ENCODE data around the gene TTC1. TPM values are rescaled to one million over a fixed set of nuclear protein-coding genes. Genes with fewer than 3 reads are reported as not detected.

Gene TTC1
- total RNA-seq, 4 donors from 2014 or later = 39.3 to 62.9 (median 58.9) TPM

GRCh38 chr5:160020964-160021363 lies 12.0 kb downstream of the TTC1 start:
- H3K4me3 ChIP-seq = no peak overlapping the region
- no peaks in the 10 kb centered on the region for H3K9me3 ChIP-seq
- peaks cover 0 to 62% of the 10 kb centered on the region in 2 donors for H3K36me3 ChIP-seq
- H3K27me3 ChIP-seq = no peaks in the 10 kb centered on the region
- TF ChIP-seq EP300 (IDR thresholded peaks at IDR 0.05) (no peak), POLR2AphosphoS5 (IDR thresholded peaks at IDR 0.05) (no peak), POLR2A (IDR thresholded peaks at IDR 0.05) (no peak)
- TF ChIP-seq, protein P1, sequence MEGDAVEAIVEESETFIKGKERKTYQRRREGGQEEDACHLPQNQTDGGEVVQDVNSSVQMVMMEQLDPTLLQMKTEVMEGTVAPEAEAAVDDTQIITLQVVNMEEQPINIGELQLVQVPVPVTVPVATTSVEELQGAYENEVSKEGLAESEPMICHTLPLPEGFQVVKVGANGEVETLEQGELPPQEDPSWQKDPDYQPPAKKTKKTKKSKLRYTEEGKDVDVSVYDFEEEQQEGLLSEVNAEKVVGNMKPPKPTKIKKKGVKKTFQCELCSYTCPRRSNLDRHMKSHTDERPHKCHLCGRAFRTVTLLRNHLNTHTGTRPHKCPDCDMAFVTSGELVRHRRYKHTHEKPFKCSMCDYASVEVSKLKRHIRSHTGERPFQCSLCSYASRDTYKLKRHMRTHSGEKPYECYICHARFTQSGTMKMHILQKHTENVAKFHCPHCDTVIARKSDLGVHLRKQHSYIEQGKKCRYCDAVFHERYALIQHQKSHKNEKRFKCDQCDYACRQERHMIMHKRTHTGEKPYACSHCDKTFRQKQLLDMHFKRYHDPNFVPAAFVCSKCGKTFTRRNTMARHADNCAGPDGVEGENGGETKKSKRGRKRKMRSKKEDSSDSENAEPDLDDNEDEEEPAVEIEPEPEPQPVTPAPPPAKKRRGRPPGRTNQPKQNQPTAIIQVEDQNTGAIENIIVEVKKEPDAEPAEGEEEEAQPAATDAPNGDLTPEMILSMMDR (IDR thresholded peaks at IDR 0.05) = no peak
- ATAC-seq = no peak
- H3K4me1 ChIP-seq = peaks cover 4 to 30% (median 9%) of the 10 kb centered on the region in 3 donors
- H3K27ac ChIP-seq = peak overlapping the region in 2 of 4 donors; percentile 22 to 33
- 25 to 55% methylated on average over 2 to 4 of the region's 4 CpGs for WGBS, 2 donors (ENCODE audit: low coverage in 1 of 2)

DNA sequence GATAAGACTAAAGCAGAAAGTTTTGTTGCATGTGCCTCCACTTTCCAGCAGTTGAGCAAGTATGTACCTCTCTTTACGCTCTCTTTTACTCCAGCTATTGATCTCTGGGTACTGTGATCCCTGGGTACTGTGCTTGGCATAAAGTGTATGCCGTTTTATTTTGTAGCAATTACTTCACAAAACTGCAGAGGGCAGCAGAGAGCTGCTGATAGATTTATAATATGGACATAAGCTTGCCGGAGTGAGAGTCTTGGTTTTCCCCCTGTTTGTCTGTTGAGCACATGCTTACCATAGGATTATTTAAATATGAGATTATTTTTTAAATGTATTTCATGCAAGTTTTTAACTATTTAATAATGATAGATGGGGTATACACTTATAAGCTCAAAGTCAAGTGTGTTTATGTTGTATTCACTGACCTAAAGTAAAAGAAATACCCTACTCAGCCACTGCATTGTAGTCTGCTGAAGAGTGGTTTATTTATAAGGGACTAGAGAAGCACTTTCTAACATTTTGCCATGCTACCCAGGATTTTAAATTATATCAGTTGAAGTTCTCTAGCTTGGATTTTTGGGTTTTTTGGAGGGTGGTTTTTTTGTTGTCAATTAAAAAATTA lies 13.0 kb downstream of the TTC1 start:
- TF ChIP-seq, protein P1 (IDR thresholded peaks at IDR 0.05) = peak; percentile 79 to 87 (median 81)
- no peak for TF ChIP-seq EP300 (IDR thresholded peaks at IDR 0.05)
- WGBS, 2 donors (ENCODE audit: low coverage in 1 of 2) = 0 to 10% methylated on average over 2 to 3 of the region's 3 CpGs
- H3K4me3 ChIP-seq = no peak overlapping the region
- H3K36me3 ChIP-seq = peaks cover 0 to 55% of the 10 kb centered on the region in 2 donors
- H3K4me1 ChIP-seq = peaks cover 4 to 30% (median 9%) of the 10 kb centered on the region in 3 donors
- H3K27ac ChIP-seq = no peak overlapping the region
- ATAC-seq = peak; percentile 70
- H3K9me3 ChIP-seq = no peaks in the 10 kb centered on the region
- no peaks in the 10 kb centered on the region for H3K27me3 ChIP-seq

DNA sequence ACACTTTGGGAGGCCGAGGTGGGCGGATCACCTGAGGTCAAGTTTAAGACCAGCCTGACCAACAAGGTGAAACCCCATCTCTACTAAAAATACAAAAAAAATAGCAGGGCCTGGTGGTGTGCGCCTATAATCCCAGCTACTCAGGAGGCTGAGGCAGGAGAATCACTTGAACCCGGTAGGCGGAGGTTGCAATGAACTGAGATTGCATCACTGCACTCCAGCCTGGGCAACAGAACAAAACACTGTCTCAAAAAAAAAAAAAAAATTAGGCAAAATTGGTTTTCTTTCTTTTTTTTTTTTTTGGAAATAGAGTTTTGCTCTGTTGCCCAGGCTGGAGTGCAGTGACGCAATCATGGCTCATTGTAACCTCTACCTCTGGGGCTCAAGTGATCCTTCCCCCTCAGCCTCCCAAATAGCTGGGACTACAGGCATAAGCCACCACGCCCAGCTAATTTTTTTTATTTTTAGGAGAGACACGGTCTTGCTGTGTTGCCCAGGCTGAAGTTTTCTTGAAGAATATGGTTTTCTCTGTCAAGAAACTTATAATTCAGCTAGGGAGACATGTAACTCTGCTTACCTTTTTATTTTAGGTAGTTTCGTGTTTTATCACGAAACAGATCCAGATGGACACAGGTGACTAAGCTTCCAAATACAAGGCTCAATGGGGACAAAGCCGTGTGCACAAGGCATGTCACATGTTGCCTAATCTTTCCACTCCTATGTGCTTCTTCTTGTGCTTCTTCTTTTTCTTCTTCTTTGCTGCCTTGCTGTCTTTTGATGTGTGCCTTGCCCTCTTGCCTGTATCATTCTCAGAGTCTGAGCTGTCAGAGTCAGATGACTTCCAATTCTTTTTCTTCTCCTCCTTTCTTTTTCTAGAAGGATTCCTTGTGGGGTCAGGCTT lies 14.3 kb downstream of the TTC1 start:
- WGBS, 2 donors (ENCODE audit: low coverage in 1 of 2) = 82 to 91% methylated on average over 9 to 11 of the region's 11 CpGs
- no peak for ATAC-seq
- TF ChIP-seq POLR2A (IDR thresholded peaks at IDR 0.05) = no peak
- TF ChIP-seq, protein P1 (IDR thresholded peaks at IDR 0.05) = no peak
- no peak for TF ChIP-seq POLR2AphosphoS5 (IDR thresholded peaks at IDR 0.05)
- TF ChIP-seq EP300 (IDR thresholded peaks at IDR 0.05) = no peak
- Histone ChIP-seq H3K36me3 (peaks cover 0 to 47% of the 10 kb centered on the region in 2 donors), H3K9me3 (no peaks in the 10 kb centered on the region), H3K27ac (peak overlapping the region in 1 of 4 donors; percentile 34), H3K27me3 (no peaks in the 10 kb centered on the region), H3K4me3 (no peak overlapping the region), H3K4me1 (peaks cover 4 to 30% (median 9%) of the 10 kb centered on the region in 3 donors)

GRCh38 chr5:160023908-160024630 lies 15.1 kb downstream of the TTC1 start:
- no peaks in the 10 kb centered on the region for H3K9me3 ChIP-seq
- TF ChIP-seq, protein P1 (IDR thresholded peaks at IDR 0.05) = no peak
- TF ChIP-seq POLR2A (IDR thresholded peaks at IDR 0.05) (no peak), EP300 (IDR thresholded peaks at IDR 0.05) (no peak), POLR2AphosphoS5 (IDR thresholded peaks at IDR 0.05) (no peak)
- H3K4me3 ChIP-seq = no peak overlapping the region
- 43% methylated on average over 1 of the region's 1 CpG; no CpG with 5 or more reads in 1 of the 2 donors for WGBS, 2 donors (ENCODE audit: low coverage in 1 of 2)
- no peaks in the 10 kb centered on the region for H3K27me3 ChIP-seq
- no peak for ATAC-seq
- H3K4me1 ChIP-seq = peaks cover 4 to 30% (median 9%) of the 10 kb centered on the region in 3 donors
- H3K27ac ChIP-seq = peak overlapping the region in 1 of 4 donors; percentile 34
- peaks cover 0 to 46% of the 10 kb centered on the region in 2 donors for H3K36me3 ChIP-seq

Measured in gastroesophageal sphincter (tissue), 4 donors.